Islet of Langerhans (tissue), 1 donor: Measurements from ENCODE around the gene S100A16.
"Not testable (repeated sequence)": the region's sequence is repeated elsewhere in the genome, so short reads cannot be mapped to it uniquely, and the experiment has no call there.

Experiments used
- FAIRE-seq: peaks from one replicate; lab custom pipeline; 2011; peaks lifted over from hg19 to GRCh38; lab: Jason Lieb, UNC

S100A16 gene

DNA sequence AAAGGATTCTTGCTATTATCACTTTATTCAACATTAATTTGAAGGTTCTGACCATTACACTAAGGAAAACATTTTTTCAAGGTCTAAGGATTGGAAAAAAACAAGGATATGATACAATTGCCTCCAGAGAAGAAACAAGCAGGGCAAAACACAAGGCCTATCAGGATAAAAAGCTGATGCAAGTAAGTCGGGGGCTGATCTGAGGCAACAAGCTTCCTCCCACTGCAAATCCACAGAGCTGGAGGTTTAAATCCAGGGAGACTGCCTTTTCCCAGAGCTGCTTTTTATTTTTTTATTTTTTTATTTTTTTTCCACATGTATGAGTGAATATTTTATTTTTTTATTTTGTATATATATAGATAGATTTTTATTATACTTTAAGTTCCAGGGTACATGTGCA lies 27.9 kb downstream of the S100A16 start:
- no peak for FAIRE-seq

- no peak for FAIRE-seq
Observed at GRCh38 chr1:153583976-153584375, 29.0 kb downstream of the S100A16 start.

DNA sequence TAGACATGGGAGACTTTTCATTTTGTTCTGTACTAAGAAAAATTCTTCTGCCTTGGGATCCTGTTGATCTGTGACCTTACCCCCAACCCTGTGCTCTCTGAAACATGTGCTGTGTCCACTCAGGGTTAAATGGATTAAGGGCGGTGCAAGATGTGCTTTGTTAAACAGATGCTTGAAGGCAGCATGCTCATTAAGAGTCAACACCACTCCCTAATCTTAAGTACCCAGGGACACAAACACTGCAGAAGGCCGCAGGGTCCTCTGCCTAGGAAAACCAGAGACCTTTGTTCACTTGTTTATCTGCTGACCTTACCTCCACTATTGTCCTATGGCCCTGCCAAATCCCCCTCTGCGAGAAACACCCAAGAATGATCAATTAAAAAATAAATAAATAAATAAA lies 29.4 kb downstream of the S100A16 start:
- FAIRE-seq: not testable (repeated sequence)

DNA sequence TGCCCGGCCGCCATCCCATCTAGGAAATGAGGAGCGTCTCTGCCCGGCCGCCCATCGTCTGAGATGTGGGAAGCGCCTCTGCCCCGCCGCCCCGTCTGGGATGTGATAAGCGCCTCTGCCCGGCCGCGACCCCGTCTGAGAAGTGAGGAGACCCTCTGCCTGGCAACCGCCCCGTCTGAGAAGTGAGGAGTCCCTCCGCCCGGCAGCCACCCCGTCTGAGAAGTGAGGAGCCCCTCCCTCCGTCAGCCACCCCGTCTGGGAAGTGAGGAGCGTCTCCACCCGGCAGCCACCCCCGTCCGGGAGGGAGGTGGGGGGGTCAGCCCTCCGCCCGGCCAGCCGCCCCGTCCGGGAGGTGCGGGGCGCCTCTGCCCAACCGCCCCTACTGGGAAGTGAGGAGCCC lies 30.1 kb downstream of the S100A16 start:
- FAIRE-seq: not testable (repeated sequence)

- no peak for FAIRE-seq
Observed at GRCh38 chr1:153578936-153579335, 34.0 kb downstream of the S100A16 start.

GRCh38 chr1:153578490-153578889 lies 34.4 kb downstream of the S100A16 start:
- FAIRE-seq: no peak

DNA sequence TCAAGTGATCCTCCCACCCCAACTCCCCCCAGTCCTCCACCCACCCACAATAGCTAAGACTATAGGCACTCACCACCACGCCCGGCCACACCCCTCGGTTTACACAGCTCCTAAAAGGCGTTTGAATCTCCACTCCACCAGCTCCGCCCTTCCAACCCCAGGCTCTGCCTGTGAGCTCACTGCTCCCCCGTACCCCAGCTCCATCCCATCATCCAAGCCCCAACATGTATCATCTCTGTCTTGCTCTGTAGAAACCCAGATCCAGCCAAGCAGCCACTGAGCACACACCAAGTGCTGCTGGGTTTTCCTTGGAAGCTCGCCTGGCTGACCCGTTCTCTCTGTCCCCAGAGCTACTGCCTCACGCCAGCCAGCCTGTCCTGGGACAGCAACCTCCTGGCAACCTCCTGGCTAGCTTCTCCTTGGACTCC lies 35.3 kb downstream of the S100A16 start:
- FAIRE-seq: no peak

DNA sequence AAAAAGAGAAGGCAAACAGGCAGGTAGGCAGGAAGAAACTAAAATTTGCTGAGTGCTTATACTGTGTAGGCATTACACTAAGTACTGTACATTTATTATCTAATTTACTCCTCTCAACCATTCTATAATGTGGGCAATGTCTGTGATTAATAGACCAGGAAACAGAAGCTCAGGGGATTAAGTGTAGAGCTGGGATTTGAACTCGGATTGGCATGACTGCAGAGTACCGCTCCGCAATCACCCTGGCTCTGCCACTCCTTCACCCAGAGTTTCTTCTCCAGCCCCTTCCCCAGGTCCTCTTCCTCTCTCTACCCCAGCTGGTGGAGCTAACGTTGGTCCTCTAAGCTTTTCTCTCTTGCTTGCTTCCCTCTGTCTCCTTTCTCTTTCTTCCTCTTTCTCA lies 35.8 kb downstream of the S100A16 start:
- FAIRE-seq: no peak

- not testable (repeated sequence) for FAIRE-seq
Observed at GRCh38 chr1:153575497-153575896, 37.4 kb downstream of the S100A16 start.

DNA sequence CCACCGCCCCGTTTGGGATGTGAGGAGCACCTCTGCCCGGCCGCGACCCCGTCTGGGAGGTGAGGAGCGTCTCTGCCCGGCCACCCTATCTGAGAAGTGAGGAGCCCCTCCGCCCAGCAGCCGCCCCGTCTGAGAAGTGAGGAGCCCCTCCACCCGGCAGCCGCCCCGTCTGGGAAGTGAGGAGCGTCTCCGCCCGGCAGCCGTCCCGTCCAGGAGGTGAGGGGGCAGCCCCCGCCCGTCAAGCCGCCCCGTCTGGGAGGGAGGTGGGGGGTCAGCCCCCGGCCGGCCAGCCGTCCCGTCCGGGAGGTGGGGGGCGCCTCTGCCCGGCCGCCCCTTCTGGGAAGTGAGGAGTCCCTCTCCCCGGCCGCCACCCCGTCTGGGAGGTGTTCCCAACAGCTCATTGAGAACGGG lies 37.9 kb downstream of the S100A16 start:
- not testable (repeated sequence) for FAIRE-seq

DNA sequence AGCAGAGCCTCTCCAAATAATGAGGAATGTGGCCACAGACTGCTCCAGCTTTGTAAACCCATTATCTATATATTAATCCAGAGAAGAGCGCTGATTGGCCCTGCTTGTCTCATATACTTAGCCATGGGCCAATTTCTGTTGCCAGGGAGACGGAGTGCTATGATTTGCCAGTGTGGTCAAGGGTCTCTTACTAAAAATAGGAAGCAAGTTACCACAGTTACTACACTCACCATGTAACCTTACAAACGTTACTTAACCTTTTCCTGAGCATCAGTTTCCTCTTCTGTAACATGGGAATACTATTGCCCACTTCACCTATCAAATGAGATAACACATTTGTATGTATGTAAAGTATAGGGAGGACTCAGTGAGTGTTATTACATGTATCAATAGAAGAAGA lies 39.6 kb downstream of the S100A16 start:
- FAIRE-seq: no peak

- no peak for FAIRE-seq
Observed at GRCh38 chr1:153572569-153573015, 40.3 kb downstream of the S100A16 start.

DNA sequence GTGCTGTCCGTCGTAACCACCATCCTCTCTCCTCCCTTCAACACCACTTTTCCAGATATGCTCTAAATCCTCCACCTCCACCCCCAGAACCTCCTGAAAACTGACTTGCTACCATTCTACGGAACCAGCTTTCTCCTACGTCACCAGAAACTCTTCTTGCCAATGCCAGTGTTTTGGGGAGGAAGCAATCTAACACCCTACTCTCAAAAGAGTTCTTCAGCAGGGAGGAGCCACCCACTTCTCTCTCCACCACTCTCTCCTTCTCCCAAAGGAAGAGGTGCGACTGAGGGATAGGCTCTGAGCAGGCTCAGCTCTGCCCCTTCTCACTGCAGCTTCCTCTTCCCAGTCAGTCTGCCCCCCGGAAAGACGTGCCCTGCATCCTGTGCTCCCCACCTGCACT lies 41.2 kb downstream of the S100A16 start:
- no peak for FAIRE-seq

DNA sequence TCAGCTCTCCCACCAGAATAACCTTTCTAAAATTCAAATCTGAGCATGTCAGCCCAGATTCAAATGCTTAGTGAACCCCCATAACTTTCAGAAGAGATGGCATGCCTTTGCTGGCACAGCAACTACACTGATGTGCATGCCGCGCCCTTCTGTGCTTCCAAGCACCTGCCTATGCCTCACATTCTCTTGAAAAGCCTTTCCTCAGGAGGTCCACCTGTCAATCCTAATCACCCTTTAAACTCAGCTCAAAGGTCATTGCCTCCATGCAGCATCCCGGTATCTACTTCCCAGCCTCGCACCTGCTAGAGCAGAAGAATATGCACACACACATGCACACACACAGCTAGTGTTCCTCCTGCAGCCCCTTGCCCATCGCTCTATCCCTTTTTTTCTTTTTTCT lies 42.1 kb downstream of the S100A16 start:
- FAIRE-seq: no peak

- no peak for FAIRE-seq
Observed at GRCh38 chr1:153569465-153569864, 43.5 kb downstream of the S100A16 start.

DNA sequence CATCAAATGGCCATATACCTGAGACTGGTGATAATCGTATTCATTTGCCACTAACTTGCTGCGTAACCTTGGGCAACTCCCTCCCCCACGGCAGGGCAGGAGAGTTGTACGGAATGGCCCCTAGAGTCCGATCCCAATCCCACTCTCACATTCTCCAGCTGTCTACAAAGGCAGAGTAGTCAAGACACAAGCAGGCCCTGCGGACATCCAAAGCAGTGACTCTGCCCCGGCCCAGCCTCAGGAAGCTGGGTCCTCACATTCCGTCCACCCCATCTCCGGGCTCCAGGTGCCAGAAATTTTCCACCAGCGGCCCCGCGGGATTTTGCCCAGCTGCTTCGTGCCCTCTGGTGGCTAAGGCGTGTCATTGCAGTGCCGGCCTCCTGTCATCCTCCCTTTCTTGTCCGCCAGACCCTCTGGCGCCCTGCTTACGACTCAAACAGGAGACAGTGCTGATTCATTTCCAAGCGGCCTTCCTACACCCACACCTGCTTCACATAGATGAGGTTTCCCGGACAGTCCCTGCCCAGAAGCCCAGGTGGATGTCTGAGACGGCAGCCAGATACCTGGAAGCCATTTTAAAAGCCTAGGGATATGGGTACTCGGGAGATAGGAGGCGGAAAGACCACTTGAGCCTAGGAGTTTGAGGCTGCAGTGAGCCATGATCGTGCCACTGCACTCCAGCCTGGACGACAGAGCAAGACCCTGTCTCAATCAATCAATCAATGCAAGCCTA lies 44.4 kb downstream of the S100A16 start:
- no peak for FAIRE-seq

DNA sequence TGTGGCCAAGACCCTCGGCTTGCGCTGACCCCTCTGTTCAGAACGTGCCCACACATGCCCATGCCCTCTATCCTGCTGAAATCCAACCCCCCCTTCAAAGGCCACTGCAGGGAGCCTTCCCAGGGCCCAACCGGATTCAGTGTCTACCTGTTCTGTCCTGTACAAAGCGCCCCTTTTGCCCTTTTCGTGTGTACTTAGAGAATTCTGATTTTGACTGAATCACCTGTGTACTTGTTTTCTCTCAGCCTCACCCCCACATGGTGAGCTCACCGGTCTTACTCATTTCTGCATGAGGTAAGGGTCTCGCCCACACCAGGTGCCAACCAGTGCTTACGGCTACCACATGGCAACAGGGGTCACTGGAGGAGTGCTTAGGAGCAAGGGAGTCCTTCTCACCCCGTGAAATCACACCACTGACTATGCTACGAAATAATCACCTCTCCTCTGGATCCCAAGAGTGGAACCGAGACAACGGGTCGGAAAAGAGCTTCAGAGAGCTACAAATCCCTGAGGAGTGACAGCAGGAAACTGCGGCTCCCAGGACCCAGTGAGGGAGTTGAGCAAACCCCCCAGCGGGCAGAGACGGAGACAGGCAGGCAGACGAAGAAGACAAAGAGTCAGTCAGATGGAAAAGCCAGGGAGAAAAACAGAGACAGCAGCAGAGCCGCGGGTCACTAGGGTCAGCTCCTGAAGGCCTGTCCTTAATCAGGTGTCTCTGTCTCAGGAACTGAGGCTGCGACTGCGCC lies 45.1 kb downstream of the S100A16 start:
- no peak for FAIRE-seq

- no peak for FAIRE-seq
Observed at GRCh38 chr1:153566414-153567371, 46.2 kb downstream of the S100A16 start.

- no peak for FAIRE-seq
Observed at GRCh38 chr1:153565529-153566374, 47.2 kb downstream of the S100A16 start, which contains the start of gene S100A2. Gene S100A2, minus strand, starts transcription at chr1:153565844. Its CDS starts 1,967 bp downstream, at chr1:153563877.

GRCh38 chr1:153563991-153564390 lies 48.9 kb downstream of the S100A16 start:
- no peak for FAIRE-seq

GRCh38 chr1:153563483-153563901 lies 49.4 kb downstream of the S100A16 start:
- no peak for FAIRE-seq
